Iris pigment epithelial cell (primary cell): ENCODE data around the gene MICOS13.
A peak's percentile ranks its signal among the peaks of the same experiment; 100 is the strongest.
"Not testable (repeated sequence)": the region's sequence is repeated elsewhere in the genome, so short reads cannot be mapped to it uniquely, and the experiment has no call there.

Experiments
- DNase-seq: peaks from one replicate; pipeline ENCODE4 v3.0.0-alpha.2; 2011; ENCODE audit warnings: low read depth

The MICOS13 gene, protein sequence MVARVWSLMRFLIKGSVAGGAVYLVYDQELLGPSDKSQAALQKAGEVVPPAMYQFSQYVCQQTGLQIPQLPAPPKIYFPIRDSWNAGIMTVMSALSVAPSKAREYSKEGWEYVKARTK

DNA sequence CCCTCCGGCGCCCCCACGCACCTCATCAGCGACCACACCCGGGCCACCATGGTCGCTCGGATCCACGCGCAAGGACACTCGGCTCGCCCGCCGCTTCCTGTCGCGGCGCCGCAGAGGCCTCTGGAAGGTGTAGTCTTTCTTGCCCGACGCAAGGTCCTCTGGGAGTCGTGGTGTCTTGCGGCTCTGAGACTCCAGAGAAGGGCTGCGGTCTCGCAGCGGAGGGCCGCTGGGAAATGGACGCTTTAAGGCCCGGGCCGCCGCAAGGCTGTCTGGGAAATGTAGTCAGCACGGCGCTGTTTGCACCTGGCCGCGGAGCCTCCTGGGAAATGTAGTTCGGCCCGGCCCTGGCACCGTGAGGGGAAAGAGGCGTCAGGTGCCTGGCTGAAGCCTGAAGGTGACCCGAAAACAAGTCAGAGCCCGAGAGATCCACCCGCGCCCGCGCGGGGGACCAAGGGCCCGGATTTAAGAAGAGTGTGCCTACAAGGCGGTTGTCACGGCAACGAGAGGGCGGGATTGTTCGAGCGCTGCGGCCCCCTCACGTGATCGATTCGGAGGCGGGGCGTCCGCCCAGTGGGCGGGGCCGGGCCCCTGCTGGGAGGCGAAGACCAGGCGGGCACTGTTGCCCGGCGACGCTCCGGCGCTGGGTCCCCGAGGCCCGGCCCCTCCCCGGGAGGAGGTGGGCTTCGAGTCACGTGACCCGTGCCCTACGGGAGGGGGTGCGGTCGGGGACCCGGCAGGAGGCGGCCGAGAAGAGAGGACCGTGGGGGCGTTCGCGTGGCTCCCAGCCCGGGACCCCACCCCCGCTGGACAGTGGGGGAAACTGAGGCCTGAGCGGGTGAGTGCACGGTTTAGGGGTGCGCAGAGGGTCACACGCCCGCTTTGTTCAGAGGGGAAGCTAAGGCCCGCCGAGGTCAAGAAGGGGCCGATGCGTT lies at the start of gene MICOS13, which contains the start of gene HSD11B1L:
MICOS13 (minus strand) TSS at position 80 of the 932 bp plus-strand sequence; CDS start at position 50, 30 bp downstream.
HSD11B1L (plus strand) TSS at position 591 of the 932 bp plus-strand sequence. CDS start 3,806 bp downstream, outside the sequence.
- peak; percentile 99 for DNase-seq

DNA sequence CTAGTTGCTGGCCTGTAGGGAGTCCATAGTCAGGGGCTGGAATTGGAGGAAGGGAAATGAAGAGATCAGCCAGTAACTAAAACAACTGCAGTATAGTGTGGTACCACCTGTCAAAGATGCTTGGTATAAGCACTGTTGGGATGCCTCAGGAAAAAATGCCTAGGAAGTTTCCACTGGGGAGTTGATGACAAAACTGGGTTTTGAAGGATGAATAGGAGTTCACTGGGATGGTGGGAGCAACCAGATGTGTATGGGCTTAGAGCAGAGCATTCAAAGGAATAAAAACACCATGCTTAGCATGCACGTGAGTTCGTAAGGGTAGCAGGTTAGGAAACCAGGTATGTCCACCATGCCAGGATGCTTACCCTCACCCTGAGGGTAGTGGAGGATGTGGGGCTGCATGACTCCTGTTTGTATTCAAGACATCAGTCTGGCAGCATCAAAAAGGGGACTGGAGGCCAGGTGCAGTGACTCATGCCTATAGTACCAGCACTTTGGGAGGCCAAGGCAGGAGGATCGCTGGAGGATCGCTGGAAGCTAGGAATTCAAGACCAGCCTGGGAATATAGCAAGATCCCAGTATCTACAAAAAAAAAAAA lies 47.2 kb upstream of the MICOS13 start:
- no peak for DNase-seq

DNA sequence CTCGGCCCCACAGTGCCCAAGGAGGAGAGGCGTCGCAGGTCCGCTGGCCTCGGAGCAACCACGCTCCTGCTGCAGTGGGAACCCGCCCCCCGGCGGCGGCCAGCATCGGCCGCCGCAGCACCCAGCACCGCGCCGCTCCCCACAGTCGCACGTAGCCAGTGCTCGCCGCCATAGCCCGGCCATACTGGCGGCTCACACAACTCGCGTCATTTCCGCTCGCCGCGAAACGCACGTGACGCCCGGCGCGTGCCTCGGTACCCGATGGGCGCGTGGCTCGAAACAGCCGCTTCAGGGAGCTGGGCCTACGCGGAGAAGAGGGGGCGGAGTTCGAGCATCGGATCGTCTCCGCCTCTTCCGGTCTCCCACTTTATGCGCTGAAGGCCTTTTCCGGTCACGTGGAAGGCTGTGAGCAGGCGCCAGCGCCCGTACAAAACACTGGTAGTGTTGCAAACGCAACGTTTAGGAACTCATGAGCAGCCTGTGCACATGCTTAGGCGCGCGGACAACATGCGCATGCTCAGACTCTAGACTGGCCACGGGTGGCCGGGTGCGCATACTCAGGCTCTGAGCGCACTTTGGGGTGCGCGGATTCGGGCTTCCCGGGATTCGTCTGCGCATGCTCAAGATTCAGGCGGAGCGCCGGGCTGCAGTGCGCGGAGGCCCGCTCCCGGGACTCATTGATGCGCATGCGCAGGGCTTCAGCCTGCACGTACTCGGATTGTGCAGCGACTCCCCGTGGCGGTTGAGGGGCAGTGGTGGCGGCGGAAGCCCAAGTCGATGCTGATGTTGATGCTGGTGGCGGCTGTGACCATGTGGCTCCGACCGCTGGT lies 39.9 kb upstream of the MICOS13 start, which contains the start of the genes CATSPERD and LONP1:
CATSPERD (plus strand) TSS at position 677 of the 830 bp plus-strand sequence; CDS start at position 778, 101 bp downstream.
LONP1 (minus strand) TSS at position 186 of the 830 bp plus-strand sequence; CDS start at position 172, 14 bp downstream.
- peak; percentile 99 for DNase-seq

DNA sequence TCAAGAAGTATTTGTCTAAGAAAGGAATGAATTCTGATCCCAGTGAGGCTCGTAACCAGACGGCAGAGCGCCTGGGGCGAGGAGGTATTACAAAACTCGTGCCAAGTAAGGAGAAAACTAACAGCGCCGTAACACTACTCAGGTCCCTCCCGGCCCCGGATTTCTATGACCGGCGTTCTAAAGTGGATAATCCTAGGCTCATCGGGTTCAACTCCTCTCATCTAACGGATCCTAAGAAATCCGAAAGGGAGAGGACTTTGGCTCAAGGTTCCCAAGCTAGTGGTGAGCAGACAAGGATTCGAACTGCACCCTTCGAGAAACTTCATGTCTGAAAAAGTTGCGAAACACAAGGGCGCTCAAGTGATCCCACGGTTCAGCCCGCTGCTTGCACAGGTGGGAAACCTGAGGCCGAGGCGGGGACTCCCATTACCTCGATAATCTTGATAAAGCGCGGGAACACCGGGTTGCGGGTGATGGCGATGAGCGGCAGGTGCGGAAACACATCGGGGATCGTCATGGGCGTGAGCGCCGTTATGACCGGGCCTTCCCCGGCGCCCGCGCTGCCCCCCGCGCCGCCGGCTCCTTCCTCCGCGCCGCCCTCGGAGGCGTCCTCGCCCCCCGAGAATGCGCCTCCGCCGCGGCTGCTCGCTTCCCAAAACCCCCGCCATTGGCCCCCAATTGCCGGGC lies 39.1 kb upstream of the MICOS13 start:
- DNase-seq, result peak; percentile 46

DNA sequence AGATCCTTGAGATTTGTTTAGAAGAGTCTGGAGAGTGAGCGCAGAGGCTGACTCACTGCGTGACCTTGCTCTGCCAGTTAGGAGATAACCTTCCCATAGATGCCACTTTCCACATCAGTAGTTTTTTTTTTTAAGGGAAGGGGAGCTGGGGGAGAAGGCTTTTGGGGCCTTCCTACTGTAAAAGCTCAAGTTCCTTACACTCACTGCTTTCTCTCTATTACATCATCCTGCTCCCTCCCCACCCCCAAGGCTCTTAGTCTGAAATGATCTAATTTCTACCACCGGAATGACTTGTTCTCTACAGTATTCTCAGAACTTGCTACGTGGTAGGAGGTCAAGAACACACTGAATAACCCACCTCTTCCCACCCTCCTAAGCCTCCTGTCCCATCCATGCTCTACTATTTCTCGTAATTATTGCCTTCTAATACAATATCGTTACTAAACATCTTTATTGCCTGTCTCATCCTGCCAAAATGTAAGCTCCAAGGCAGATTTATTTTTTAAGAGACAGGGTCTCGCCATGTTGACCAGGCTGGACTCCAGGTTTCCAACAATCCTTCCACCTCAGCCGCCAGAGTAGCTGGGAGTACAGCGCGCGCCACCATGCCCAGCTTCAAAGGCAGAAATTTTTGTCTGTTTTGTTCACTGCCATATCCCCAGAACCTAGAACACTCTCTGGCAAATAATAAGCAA lies 38.4 kb upstream of the MICOS13 start:
- DNase-seq, result peak; percentile 90

DNA sequence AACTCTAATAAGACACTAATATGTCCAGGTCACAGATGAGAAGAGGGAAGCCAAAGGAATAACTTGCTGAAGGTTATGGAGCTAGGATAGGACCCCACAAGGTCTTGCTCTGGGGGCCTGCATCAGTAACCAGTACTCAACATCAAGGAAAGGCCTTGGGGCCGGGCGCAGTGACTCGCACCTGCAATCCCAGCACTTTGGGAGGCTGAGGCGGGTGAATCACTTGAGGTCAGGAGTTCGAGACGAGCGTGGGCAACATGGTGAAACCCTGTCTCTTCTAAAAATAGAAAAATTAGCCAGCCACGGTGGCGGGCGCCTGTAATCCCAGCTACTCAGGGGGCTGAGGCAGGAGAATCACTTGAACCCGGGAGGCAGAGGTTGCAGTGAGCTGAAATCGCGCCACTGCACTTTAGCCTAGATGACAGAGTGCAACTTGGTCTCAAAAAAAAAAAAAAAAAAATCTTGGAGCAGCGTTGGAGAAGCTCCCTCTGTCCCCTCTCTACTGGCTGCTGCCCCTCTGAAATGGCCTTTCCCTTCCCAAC lies 37.8 kb upstream of the MICOS13 start:
- DNase-seq, result peak; percentile 72

DNA sequence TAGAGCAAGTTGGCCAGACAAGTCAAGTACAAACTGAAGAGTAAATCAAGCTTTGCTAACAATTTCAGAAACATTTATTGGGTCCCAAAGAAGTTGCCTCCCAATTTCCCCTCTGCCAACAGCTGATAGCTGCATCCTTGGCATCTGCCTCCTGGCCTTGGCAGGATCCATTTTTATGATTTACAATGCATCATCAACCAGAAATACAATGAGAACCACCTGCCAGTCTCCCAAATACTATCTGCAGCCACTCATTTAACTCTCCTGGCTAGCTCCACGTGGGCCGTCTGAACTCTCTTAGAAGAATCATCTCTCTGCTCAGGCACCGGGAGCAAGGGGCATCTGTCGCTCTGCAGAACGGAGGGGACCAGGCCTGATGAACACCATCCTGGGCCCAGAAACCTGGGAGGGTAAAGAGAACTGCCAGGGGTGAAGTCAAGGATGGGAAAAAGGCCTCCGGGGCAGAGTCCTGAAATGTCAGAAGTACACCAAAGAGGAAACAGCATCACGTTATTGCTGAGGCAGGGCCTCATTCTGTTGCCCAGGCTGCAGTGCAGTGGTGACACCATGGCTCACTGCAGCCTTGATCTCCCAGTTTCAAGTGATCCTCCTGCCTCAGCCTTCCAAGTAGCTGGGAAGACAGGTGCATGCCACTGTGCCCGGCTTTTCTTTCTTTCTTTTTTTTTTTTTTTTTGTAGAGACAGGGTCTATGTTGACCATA lies 37.1 kb upstream of the MICOS13 start:
- no peak for DNase-seq

DNA sequence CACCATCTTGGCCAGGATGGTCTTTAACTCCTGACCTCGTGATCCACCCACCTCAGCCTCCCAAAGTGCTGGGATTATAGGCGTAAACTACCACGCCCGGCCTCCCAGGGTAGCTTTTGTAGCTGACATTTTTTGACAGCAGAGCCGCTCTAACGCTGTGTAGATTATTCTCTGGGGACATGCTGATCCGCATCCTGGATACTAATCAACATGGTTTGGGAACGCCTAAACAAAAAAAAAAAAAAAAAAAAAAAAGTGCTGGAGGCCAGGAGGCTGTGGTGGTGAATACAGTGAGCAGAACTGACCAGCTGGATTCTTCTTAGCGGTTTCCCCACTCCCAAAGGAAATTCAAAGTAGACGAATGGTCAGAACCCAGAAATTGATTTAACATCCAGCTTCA lies 34.5 kb upstream of the MICOS13 start:
- no peak for DNase-seq

DNA sequence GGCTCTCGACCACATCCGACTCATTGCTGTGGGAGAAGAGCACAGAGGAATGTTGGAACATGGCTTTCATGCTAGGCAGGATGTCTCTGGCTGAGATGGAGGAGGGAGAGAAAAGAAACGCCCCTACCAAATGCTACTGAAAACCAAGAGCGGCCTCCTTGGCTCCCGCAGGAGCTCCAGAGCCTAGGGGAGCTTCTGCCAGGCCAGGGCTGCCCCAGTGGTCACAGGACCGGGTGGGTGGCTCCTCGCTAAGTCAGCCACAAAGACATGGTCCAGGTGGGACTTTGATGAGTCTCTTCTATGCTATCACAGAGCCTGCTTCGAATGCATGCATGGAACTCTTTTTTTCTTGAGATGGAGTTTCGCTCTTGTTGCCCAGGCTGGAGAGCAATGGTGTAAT lies 32.9 kb upstream of the MICOS13 start:
- no peak for DNase-seq

DNA sequence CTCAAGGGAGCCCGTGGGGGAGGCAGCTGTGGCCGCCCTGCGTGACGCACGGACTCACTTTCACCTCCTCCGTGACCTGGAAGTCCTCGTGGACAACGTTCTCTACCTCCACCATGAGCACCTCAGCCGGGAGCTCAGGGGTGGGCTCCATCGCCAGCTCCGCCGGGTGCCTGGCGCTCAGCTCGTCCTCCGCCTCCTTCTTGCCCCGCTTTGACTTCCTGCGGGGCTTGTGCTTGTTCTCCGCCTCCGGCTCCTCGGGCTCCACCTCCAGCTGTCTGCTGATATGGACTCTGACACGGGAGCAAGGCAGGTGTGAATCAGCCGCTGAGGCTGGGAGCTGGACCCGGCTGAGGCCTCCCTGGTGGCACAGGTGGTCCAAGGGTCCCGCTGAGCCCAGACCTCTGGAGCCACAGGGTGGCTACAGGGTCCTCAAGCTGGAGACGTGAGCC lies 31.4 kb upstream of the MICOS13 start:
- no peak for DNase-seq

DNA sequence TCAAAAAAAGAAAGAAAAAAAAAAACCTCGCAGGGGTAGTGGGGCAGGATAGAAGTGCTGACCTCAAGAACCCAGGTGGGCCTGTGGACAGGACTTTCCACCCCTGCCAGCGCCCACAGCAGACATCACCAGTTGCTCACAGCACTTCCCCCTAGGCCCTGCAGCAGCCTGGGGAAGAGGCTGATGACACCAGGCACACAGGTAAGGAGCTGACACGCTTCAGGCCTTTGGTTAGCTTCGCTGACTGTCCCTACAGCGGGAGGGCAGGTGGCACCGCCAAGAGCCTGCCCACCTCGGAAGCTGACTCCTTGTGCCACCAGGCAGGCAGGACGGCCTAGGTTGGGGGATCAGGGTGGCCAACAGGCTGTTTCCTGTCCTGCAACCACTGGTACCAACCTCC lies 30.7 kb upstream of the MICOS13 start:
- no peak for DNase-seq

DNA sequence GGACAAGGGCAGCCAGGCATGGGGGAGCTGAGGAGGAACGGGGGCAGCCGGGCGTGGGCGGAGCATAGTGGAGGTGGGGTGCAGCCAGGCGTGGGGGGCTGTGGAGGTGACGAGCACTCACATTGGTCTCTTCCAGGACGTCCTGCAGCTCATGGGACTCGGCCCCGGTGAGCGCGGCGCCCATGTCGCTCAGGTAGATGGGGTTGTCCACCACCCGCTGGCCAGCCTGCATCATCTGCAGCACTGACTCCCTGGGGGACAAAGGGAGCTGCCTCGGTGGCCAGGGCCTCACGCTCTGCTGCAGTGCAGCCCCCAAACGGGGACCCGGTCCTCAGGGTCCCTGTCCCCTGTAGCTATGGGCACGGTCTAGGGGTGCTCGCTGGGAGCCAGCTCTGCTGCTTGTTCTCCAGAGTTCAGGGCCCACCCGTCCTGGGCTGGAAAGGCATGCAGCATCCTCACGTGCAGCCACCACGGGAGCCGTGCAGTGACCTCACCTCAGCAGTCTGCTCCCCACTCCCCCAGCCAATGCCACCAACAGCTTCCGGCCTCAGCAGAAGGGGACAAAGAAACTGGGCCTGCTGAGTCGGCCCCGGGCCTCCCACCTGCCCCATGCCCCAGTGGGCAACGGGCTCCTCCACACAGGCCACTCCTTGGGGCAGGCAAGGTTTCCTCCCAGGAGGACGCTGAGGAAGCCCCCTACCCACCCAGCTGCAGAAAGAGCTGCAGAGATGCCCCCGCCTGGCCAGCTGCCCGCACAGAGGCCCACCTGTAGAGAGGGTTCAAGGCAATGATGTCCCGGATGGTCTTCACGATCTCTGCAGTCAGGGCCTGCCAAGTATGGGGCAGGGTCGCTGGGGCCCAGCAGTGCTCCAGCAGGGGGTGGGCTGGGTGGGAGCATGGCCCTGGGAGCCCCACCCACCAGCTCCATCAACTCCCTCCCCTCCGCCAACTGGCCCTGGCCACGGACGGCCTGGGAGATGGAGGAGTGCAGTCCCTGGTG lies 27.6 kb upstream of the MICOS13 start:
- no peak for DNase-seq

DNA sequence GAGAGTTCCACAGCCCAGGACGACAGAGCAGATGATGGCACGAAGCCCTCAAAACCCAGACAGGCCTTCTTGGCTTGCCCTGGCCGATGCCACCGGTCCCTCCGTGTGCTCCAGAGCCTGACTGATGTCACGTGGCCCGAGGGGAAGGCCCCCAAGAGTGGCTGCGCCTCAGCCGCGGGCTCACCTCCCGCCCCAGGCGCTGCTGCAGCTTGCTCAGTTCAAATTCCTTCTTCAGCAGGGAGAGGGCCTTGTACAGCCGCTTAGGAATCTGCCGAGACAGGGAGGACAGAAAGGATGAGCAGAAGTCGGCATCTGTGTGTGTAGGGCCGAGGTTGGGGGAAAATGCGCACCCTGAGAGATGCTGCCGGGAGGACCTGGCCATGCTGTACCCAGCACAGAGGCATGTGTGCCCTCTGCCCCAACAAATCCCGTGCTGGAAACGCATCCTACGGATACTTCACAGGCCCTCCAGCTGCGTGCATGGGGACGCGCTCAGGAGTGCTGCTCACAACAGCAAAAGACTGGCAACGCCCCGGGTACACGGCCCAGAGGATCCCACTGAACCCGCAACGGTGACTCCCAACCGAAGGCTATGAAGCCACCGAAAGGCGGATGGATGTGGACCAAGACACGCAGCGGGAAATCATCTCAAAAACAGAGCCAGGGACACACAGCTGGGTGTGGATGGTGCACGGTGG lies 26.7 kb upstream of the MICOS13 start:
- no peak for DNase-seq

DNA sequence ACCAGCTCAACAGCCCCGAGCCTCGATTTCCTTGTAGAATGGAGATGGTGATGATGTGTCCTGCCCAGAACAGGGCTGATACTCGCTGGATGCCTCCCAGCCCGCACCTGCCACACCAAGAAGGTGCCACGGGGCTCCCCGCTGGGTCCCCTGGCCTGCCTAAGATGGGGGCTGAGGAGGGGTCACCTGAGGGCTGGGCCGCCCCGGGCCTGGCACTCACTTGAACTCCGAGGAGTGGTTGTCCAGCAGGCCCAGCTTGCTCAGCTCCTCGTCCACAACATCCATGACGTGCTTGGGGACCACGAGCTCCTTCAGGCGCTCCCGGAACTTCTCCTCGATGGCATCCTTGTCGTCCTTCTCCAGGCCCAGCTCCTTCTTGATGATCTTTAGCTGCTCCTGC lies 25.2 kb upstream of the MICOS13 start:
- DNase-seq, result no peak

DNA sequence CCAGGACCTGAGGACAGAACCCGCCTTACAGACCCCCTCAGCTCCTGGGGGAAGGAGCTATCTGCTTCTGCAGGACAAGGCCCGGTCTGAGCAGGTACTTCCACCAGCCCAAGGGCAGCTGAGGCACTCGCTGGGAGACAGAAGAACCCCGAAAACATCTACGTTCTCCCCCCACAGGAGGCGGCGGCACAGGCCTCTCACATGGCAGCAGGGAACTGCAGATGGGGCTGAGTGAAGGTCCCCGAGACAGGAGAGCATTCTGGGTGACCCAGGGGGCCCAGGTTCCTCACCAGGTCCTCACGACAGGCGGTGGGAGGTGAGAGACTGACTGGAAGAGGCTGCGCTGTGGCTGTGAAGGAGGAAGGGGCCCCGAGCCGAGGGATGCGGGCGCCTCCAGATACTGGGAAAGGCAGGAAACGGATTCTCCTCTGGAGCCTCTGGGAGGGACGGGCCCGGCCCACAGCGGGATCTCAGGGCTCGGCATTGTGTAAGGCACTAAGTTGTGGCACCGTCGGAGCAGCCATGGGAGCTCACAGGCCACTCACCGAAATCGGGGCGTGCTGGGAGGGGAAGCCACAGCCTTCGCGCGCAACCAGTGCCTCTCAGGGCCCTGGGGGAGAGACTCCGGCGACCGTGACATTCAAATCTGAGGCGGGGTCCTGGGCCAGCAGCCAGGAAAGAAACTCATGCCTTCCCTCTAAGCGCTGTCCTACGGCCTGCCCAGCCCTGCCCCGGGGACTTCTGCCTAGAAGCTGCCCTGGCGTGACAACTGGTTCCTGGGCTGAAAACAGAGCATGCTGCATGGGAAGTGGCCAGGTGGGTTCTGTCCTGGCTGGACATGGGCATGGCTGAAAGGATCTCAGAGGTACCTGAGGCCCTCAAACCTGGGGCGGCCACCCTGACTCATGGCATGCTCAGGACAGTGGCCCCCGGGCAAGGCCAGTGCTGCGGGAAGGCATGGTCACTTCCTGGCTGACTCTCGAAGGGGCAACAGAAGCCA lies 23.8 kb upstream of the MICOS13 start:
- no peak for DNase-seq

DNA sequence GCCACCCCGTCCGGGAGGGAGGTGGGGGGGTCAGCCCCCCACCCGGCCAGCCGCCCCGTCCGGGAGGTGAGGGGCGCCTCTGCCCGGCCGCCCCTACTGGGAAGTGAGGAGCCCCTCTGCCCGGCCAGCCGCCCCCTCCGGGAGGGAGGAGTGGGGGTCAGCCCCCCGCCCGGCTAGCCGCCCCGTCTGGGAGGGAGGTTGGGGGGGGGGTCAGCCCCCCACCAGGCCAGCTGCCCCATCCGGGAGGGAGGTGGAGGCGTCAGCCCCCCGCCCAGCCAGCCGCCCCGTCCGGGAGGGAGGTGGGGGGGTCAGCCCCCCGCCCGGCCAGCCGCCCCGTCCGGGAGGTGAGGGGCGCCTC lies 21.7 kb upstream of the MICOS13 start:
- not testable (repeated sequence) for DNase-seq
